HT1080 (cell line): ENCODE data around the gene CHI3L2. TPM values are rescaled to one million over a fixed set of nuclear protein-coding genes. Genes with fewer than 3 reads are reported as not detected.

ENCODE experiments used
- DNase-seq: peaks from one replicate; pipeline ENCODE4 v3.0.0-alpha.2; 2015; ENCODE audit warnings: low read depth
- total RNA-seq: library from RNA; depleted of rRNA; stranded (reverse); fragments of >200 nt; shearing (Covaris generic); gene quantifications from 2 replicates; pipeline ENCODE4 v1.2.3, GENCODE V29; 2014

Gene CHI3L2
- total RNA-seq, 1 experiment from 2014 or later, result 1.0 TPM

GRCh38 chr1:111220302-111220890 lies 7.1 kb upstream of the CHI3L2 start:
- DNase-seq, result no peak

GRCh38 chr1:111221276-111221632 lies 6.3 kb upstream of the CHI3L2 start:
- DNase-seq, result no peak

GRCh38 chr1:111221633-111222291 lies 5.8 kb upstream of the CHI3L2 start:
- peak; percentile 82 for DNase-seq

- peak; percentile 75 for DNase-seq
These were observed 5.0 kb upstream of the CHI3L2 start for GRCh38 chr1:111222308-111223125.

- no peak for DNase-seq
These were observed 4.3 kb upstream of the CHI3L2 start for GRCh38 chr1:111223126-111223685.

- no peak for DNase-seq
These were observed 2.4 kb upstream of the CHI3L2 start for GRCh38 chr1:111225091-111225490.

GRCh38 chr1:111225717-111226400 lies 1.7 kb upstream of the CHI3L2 start:
- DNase-seq, result no peak

- DNase-seq, result peak; percentile 94
These were observed 586 bp downstream of the CHI3L2 start for GRCh38 chr1:111227851-111228747.

GRCh38 chr1:111228748-111229126 lies 1.2 kb downstream of the CHI3L2 start:
- no peak for DNase-seq

- DNase-seq, result no peak
These were observed 4.6 kb downstream of the CHI3L2 start for GRCh38 chr1:111232134-111232533.

GRCh38 chr1:111234258-111234657 lies 6.7 kb downstream of the CHI3L2 start:
- DNase-seq, result peak; percentile 75

- DNase-seq, result peak; percentile 80
These were observed 7.4 kb downstream of the CHI3L2 start for GRCh38 chr1:111234866-111235265.

- DNase-seq, result no peak
These were observed 8.9 kb downstream of the CHI3L2 start for GRCh38 chr1:111236379-111236778.

- DNase-seq, result no peak
These were observed 9.3 kb downstream of the CHI3L2 start for GRCh38 chr1:111236806-111237205.

- DNase-seq, result no peak
These were observed 10.7 kb downstream of the CHI3L2 start for GRCh38 chr1:111238056-111238795.

GRCh38 chr1:111241797-111242196 lies 14.3 kb downstream of the CHI3L2 start:
- peak; percentile 32 for DNase-seq

- DNase-seq, result no peak
These were observed 15.5 kb downstream of the CHI3L2 start for GRCh38 chr1:111242805-111243523.

GRCh38 chr1:111247125-111247838 lies 19.8 kb downstream of the CHI3L2 start:
- no peak for DNase-seq
